Neutrophil (primary cell): ENCODE measurements around the gene SLC22A9.

Experiments used
- H3K27ac ChIP-seq: fragments of 200-600 bp; sonication (generic); 2 replicates; pipeline ENCODE4 v1.5.1; 2016; ENCODE audit warnings: mild to moderate bottlenecking, moderate library complexity
- H3K27me3 ChIP-seq: fragments of 200-600 bp; sonication (generic); 2 replicates; pipeline ENCODE4 v1.6.0; 2016; ENCODE audit warnings: mild to moderate bottlenecking
- H3K36me3 ChIP-seq: fragments of 200-600 bp; sonication (generic); 2 replicates; pipeline ENCODE4 v1.5.1; 2017
- H3K4me1 ChIP-seq, 2 experiments: fragments of 200-600 bp in 1 of 2; sonication (generic) in 1 of 2; 1 replicate in 1 of 2; 2 replicates in 1 of 2; pipeline versions ENCODE4 v1.5.1 to v1.6.1; 2013 to 2016; ENCODE audit warnings: low read depth in 1 of 2, low read length in 1 of 2, mild to moderate bottlenecking in 1 of 2, moderate library complexity in 1 of 2; ENCODE audit not compliant: control insufficient read depth in 1 of 2, insufficient read depth in 1 of 2
- H3K4me3 ChIP-seq, 2 experiments: fragments of 200-600 bp in 1 of 2; sonication (generic) in 1 of 2; 1 replicate in 1 of 2; 2 replicates in 1 of 2; pipeline ENCODE4 v1.5.1; 2013 to 2016; ENCODE audit warnings: low read depth in 1 of 2, low read length in 1 of 2, mild to moderate bottlenecking in 1 of 2, moderate library complexity in 1 of 2
- H3K9me3 ChIP-seq: fragments of 200-600 bp; sonication (generic); 2 replicates; pipeline ENCODE4 v1.5.1; 2016
- TF ChIP-seq, protein P1 (sequence below): fragments of 200-600 bp; sonication (generic); IDR thresholded peaks from 2 replicates; pipeline ENCODE4 v1.5.1; 2016; ENCODE audit warnings: antibody characterized with exemption

Gene SLC22A9

GRCh38 chr11:63445720-63446119 is 76.1 kb downstream of the SLC22A9 start:
- Histone ChIP-seq H3K36me3 (no peaks in the 10 kb centered on the region), H3K27ac (no peak overlapping the region), H3K9me3 (no peaks in the 10 kb centered on the region), H3K4me1 (no peaks in the 10 kb centered on the region), H3K27me3 (peaks cover 22% of the 10 kb centered on the region), H3K4me3 (no peak overlapping the region)
- TF ChIP-seq, protein P1, sequence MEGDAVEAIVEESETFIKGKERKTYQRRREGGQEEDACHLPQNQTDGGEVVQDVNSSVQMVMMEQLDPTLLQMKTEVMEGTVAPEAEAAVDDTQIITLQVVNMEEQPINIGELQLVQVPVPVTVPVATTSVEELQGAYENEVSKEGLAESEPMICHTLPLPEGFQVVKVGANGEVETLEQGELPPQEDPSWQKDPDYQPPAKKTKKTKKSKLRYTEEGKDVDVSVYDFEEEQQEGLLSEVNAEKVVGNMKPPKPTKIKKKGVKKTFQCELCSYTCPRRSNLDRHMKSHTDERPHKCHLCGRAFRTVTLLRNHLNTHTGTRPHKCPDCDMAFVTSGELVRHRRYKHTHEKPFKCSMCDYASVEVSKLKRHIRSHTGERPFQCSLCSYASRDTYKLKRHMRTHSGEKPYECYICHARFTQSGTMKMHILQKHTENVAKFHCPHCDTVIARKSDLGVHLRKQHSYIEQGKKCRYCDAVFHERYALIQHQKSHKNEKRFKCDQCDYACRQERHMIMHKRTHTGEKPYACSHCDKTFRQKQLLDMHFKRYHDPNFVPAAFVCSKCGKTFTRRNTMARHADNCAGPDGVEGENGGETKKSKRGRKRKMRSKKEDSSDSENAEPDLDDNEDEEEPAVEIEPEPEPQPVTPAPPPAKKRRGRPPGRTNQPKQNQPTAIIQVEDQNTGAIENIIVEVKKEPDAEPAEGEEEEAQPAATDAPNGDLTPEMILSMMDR, result no peak

GRCh38 chr11:63448646-63449045 is 79.1 kb downstream of the SLC22A9 start:
- TF ChIP-seq, protein P1, result no peak
- Histone ChIP-seq H3K27me3 (peaks cover 36% of the 10 kb centered on the region), H3K9me3 (no peaks in the 10 kb centered on the region), H3K4me1 (no peaks in the 10 kb centered on the region), H3K27ac (no peak overlapping the region), H3K36me3 (no peaks in the 10 kb centered on the region), H3K4me3 (no peak overlapping the region)

- TF ChIP-seq, protein P1, result no peak
- H3K36me3 ChIP-seq, result no peaks in the 10 kb centered on the region
- no peak overlapping the region for H3K4me3 ChIP-seq
- H3K9me3 ChIP-seq, result no peaks in the 10 kb centered on the region
- no peak overlapping the region for H3K27ac ChIP-seq
- H3K27me3 ChIP-seq, result peaks cover 27% of the 10 kb centered on the region
- H3K4me1 ChIP-seq, result no peaks in the 10 kb centered on the region
Observed at GRCh38 chr11:63459586-63459985, 90.0 kb downstream of the SLC22A9 start.
